GM18507 (cell line): ENCODE data around the gene SEMA3A.
"Not testable (repeated sequence)": the region's sequence is repeated elsewhere in the genome, so short reads cannot be mapped to it uniquely, and the experiment has no call there.

Experiments
- DNase-seq: peaks from one replicate; pipeline ENCODE4 v3.0.0; 2011; ENCODE audit warnings: low read depth; ENCODE audit not compliant: insufficient read length; ENCODE audit errors: extremely low spot score
- FAIRE-seq: peaks from 2 replicates; lab custom pipeline; 2011; peaks lifted over from hg19 to GRCh38; lab: Jason Lieb, UNC

SEMA3A gene

DNA sequence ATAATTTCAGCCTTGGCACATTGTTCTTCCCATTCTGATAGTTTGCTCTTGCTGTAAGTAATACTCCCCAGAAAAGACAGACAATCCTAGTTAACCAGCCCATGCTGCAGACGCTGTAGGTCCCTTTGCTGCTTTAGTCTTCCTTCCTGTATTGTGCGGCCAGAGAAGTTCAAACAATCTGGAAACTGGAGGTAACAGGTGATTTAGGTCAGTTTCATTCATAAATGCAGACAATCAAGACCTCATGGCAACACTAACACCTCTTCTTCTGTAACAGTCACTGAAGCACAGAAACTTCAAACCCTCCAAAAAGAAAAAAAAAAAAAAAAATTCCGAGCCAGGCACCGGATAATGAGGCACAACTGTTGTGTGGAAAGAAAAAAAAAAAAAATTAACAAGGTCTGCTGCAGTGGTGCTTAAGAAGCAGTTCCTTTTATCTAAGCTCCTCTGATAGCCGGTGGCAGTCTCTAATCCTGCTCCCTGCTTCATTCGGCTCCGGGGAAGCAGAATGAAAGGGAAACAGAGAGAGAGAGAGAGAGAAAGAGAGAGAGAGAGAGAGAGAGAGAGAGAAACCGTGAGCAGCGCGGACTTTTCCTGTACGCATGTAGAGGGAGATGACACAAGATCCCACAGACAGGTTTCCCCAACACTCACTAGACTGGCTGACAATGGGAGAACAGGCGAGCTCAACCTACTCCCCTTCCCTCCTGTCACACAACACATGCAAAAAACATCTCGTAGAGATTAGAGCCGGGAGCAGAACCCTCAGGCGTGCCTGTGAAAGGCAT, at the start of gene SEMA3A:
SEMA3A (minus strand) TSS at position 306 of the 788 bp plus-strand sequence; CDS start at position 103, 203 bp downstream.
- FAIRE-seq (no peak), DNase-seq (no peak)

DNA sequence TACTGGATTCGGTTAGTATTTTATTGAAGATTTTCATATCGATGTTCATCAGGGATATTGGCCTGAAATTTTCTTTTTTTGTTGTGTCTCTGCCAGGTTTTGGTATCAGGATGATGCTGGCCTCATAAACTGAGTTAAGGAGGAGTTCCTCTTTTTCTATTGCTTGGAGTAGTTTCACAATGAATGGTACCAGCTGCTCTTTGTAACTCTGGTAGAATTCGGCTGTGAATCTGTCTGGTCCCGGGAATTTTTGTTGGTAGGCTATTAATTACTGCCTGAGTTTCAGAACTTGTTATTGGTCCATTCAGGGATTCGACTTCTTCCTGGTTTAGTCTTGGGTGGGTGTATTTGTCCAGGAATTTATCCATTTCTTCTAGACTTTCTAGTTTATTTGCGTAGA, 48.4 kb upstream of the SEMA3A start:
- not testable (repeated sequence) for FAIRE-seq, DNase-seq

DNA sequence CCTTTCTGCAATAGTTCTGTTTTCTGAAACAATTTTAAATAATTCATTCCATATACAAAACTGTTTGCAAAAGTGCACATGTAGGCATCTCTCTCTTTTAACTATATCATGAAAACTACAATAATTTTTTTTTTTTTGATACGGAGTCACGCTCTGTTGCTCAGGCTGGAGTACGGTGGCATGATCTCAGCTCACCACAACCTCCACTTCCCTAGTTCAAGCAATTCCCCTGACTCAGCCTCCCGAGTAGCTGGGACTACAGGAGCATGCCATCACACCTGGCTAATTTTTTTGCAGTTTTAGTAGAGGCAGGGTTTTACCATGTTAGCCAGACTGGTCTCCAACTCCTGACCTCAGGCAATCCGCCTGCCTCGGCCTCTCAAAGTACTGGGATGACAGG, 44.0 kb upstream of the SEMA3A start:
- FAIRE-seq: no peak
- DNase-seq: no peak

DNA sequence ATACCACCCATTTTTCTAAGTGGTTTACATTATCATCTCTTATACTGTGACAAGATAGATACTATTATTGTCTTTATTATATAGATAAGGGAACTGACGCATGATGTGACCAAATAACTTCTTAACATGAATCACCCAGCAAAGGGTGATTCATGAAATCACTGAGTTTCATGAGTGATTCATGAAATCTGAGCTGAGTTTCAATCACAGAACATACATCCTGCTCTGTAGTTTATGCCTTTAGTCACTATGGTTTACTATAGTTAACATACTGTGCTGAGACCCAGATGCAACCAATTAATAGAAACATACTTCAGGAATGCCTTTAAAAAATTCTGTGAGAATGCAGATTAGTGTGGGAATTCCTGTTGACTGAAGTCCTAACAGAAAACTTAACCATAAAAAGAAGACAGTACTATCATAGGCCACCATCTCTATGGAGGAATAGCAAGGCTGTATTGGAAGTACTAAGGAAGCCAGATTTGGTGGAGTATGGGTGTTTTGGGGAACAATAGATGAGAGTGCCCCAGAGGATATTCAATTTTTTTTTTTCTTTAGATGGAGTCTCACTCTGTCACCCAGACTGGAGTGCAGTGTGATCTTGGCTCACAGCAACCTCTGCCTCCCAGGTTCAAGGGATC, 43.1 kb upstream of the SEMA3A start:
- FAIRE-seq (no peak), DNase-seq (no peak)

DNA sequence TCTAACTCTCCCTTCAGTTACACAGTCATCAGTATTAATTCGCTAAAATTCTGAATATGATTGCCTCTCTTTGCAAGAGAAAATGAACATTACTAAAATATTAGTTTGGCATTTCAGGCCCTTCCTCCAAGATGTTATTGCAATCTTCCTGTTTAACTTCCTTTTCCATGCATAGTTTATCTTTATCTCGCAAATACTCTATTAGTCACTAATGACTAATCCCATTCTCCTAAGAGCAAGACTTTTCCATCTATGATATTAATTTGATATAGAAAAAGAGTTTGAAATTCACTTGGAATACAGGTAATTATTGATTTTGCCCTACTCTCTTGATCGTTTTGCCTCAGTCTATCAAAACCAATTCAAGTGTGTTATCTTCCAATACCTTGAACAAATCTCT, 41.8 kb upstream of the SEMA3A start:
- no peak for DNase-seq
- FAIRE-seq: no peak

DNA sequence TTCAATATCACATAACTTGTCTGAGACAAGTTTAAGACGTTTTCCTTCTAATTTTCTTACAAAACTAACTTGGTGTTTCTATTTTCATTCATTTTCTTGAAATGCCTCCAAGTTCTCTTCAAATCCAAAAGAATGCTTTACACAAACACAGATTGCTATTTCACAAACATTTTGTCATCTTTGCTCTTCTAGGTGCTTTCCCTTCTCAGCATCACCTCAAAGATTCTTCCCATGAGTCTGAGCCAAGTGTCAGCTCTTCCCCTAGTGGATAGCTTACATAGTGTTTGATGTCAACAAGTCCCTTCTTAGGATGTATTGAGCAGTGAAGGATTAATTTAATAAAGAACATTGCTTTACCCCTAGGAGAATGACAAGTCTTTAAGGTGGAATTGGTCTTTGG, 38.1 kb upstream of the SEMA3A start:
- DNase-seq (no peak), FAIRE-seq (no peak)

DNA sequence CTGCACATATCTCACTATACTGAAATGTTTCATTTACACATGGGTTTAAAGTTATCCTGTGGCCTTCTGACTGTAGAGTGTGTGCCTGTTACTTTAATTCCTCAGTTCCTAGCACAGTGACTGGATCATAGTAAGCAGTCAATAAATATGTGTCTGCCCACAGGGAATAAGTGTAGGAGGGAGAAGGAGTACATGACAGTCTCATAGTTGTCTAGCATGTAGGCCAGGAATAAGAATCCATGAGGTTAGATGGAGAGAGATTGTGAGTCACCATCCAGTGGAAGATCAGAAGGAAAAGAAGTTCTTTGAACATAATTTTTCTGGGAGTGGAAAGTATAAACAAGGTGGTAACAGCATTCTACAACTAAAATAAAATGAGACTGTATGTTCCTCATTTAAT, 36.6 kb upstream of the SEMA3A start:
- DNase-seq: no peak
- FAIRE-seq: no peak

DNA sequence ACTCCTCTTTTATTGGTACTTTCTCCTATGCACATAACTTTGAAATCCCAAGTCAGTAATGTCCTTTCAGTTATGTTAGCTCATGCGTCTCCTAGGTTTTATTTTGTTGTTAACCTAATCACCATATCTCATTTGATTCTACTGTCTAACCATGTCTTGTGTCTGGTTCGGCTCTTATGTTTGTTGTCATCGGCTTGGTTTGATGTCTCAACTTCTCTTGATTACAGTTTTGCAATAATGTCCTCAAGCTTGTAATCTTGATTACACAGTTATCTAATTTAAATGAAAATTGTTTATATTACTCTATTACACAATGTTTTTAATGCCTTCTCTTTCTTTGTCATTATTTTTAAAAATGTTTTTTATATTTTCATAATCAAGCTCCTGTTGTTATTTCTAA, 35.9 kb upstream of the SEMA3A start:
- DNase-seq (no peak), FAIRE-seq (no peak)

DNA sequence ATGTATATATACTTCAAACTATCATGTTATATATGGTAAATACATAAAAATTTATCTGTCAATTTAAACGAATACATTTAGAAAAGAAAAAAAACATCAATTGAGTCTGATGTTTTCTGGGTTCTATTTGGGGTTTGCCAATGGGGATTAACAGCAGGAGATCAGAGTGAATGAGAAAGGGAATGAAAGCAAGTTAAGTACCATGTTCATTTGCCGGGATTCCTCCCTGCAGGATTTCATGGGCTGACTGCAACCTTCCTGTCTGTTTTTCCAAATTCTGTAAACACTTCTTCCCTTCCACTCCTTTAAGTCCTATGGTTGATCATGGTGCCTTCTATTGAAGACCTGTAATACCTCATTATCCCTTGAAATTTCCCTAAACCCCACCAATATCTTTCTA, 33.9 kb upstream of the SEMA3A start:
- FAIRE-seq (no peak), DNase-seq (no peak)

DNA sequence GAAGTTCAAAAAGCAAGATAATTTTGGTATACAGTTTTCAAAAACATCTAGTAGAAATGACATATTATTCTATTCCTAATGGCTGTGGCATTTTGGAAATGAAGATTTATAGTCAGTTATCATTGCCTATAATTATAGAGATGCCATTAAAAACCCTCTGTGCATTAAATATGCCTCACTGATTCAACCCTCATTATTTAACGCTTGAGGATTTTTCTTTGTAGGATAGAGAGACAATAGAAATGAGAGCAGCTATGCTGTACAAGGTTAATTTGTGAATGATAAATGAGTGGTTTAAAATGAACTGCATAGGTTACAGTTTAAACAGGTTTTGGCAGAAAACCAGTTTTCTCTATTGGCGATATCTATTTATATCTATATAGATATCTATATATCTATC, 32.2 kb upstream of the SEMA3A start:
- DNase-seq (no peak), FAIRE-seq (no peak)

DNA sequence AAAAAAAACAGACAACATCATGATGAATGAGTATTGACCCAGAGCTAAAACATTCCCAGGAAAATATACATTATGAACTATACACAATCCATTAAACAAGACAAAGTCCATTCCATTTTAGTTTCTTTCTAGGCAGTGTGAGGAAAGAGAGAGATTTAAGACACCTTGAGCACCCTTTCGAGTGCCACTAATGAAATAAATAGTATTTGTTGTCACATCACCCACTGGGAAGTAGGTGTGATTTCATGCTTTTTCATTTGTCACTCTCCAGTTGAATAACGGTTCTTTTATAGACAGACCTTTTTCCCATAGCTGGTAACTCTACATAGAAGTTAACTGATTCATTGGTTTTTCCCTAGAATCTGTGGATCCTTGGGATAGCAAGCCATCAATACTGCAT, 29.9 kb upstream of the SEMA3A start:
- FAIRE-seq (no peak), DNase-seq (no peak)

DNA sequence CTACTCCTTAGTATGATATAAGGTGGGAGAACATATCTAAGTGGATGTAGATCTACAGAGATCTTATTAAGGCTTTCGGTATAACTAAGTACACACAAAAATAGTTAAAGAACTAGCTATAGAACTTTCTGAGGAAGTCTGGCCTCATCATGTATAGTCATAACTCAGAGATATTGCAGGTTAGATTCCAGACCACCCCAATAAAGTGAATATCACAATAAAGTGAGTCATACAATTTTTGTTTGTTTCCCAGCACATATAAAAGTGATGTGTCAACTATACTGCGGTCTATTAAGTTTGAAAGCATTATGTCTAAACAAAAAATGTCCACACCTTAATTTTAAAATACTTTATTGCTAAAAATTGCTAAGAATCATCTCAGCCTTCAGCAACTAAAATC, 24.7 kb upstream of the SEMA3A start:
- no peak for DNase-seq
- FAIRE-seq: no peak

DNA sequence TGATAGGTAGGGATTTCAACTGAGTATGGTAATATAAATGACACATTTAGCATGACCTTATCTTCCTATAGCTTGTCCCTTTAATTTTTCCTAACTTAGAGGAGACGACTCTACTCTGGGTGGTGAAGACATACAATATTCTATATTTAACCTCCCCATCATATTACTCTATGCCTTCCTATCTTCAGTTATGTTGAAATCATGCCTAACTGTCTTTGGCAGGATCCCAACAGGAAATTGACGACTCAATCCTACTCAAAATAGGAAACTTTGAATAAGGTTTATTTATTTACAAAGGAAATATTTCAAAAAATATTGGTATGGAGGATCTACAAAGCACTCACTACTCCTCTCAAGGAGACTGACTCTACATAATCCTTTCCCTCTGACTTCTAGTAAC, 24.1 kb upstream of the SEMA3A start:
- DNase-seq (no peak), FAIRE-seq (no peak)

DNA sequence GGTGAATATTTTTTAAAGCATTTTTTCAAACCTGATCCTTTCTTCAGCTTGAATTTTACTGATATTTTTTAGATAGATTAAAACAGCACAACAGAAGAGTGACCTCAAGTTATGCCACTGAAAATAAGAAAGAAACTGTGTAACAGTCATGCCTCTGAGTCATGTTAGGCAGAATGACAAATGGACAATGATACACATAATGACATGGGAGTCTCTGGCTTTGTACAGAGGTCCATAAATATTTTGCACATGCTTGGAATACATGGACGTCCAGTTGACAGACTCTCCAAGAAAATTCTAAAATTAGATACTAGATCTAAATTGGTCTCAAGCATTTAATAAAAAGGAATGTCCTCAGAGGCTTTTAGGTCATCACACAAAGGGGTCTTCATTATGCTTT, 21.9 kb upstream of the SEMA3A start:
- DNase-seq (no peak), FAIRE-seq (no peak)

DNA sequence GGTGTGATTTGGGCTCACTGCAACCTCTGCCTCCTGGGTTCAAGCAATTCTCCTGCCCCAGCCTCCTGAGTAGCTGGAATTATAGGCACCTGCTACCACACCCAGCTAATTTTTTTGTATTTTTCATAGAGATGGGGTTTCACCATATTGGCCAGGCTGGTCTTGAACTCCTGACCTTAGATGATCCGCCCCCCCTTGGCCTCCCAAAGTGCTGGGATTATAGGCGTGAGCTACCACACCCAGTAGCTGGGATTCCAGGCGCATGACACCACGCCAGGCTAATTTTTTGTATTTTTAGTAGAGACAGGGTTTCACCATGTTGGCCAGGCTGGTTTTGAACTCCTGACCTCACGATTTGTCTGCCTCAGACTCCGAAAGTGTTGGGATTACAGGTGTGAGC, 20.2 kb upstream of the SEMA3A start:
- not testable (repeated sequence) for DNase-seq, FAIRE-seq

DNA sequence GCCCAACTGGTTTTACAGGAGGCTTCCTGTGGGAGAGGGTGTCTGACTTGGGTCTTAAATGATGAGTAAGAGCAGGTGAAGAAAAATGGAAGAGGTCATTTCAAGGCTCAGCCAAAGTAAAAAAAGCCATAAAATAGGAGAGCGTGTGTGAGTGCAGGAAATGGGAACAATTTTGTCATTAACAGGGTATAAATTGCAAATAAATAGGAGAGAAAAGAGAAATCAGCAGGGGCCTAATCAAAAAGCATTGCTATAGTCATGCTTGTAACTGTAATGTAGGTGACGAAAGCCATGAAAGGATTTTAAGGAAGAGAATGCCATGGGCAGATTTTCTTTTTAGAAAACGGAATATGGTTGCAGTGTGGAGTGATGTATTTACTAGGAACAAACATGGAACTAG, 15.7 kb upstream of the SEMA3A start:
- DNase-seq (no peak), FAIRE-seq (no peak)

DNA sequence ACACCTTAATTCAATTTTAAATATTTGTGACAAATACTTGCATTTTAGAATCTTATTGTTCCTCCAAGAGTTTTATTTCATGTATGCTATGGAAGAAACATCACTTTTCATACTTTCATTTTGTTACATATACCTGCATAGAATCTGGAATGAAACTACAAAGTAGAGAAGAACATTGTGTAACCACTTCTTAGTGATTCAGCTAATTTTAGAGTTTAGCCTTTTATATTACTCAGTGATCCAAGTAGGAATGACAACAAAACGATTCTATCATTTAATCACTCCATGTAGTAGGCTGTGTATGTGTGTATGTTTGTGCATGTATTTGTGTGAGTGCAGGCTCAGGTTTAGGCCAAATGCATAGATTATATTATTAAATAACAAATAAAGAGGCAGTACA, 14.4 kb upstream of the SEMA3A start:
- FAIRE-seq (no peak), DNase-seq (no peak)

DNA sequence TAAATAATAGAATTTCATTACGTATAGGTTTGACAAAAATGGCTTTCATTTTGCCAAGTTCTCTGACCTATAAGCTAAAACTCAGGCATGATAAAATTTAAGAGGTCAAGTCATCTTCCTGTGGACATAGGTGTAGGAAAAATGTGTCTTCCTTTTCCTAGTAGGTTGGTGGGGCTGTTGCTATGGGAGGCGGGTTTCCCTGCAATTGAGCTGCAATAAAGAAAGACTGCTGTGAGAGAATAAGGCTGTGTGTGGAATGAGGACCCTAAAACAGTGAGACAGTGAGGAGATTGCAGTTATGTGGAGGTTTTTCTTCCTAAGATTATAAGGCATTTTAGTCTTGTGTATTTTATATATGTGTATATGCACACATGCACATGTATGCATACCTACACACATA, 13.0 kb upstream of the SEMA3A start:
- DNase-seq (no peak), FAIRE-seq (no peak)

DNA sequence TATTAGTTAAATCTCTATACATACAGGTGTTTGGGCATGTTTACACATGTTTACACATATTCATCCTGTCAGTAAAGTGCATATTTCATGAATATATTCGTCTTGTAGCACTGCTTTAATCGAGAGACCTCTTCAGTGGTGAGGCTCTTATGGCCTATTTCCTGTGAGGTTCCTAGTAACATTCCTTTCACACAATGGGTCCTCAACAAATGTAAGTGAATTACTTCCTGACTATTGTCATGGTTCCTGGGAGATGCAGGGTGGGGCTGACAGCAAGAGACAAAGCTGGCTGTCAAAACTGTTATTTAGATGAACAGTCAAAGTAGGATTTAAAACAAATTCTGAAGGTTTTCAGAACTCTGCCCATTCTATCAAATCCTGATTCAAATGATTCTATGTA, 12.4 kb upstream of the SEMA3A start:
- no peak for FAIRE-seq
- DNase-seq: no peak

DNA sequence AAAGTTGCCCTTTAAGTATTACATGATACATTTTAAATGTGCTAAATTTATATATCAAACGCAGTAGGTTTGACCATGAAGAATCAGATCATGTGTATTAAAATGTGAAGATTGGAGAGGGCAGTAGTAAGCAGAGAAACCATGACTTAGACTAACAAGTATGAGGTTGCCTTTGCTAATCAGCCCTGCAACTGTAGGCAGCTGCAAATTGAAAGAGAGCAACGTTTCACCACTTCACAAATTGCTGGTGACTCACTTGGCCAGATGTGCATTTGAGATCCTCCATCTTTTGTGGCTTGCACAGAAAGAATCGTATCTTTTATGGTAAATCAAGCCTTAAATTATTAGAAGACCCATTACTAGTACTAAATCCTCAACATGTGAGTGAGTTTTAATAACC, 10.1 kb upstream of the SEMA3A start:
- FAIRE-seq (no peak), DNase-seq (no peak)

DNA sequence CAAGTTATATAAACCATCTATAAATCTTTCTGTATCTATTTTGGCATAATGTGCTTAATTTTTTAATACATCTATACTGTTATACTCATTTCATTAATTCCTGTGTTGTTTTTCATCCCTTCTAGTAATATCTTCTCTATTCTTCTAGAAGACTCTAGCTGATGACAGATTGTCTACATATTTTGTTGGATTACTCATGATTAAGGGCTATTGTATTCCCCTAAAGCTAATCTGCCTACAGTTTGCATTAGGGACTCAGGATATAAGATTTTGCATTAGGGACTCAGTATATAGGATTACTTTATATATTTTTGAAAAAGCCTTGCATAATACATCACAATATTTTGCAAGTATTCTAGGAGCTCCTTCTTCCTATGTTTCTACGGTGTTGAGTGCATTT, 8.3 kb upstream of the SEMA3A start:
- no peak for FAIRE-seq
- no peak for DNase-seq
